ENCODE results near the gene NRL.

Gene NRL

DNA sequence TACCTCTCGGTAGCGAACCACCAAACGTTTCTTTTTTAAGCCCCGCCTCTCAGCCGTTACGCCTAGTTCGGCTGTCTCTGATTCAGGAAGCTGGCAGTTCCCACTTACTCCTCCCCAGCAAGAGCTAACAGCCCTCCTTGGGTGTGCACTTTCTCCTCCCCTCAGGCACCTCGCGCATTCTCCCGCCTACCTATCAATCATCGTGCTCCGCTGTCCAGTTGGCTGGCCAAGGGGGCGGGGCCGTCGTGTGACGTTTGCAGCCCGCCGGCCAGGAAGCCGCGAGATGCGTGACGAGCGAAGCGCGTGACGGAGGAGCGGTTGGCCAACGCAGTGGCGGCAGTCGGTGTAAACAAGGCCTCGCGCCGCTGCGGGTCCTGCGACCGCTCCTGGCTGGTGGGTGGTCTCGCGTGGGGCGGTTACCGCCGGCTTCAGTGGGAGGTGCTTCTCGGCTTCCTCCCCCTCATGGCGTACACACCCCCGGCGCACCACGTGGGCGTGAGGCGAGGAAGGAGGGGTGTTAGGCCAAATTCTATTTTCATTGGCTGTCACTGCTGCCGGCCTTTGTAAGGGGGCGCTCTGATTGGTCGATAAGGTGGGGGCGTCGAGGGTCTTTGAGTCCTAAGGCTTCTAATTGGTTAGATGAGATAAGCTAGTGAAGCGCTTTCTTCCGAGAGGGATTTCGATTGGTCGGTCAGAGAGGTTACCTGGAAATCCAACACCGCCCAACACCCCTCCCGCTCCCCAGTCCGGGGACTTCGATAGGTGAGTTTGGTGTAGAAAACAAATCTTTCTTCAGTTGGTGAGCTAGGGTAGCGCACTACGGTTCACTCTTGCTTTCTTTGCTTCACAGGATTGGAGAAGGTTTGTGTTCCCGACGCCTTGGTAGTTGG lies at the start of gene NRL, which contains the start of gene DCAF11:
TSS of gene NRL (minus strand) at position 418 of the 890 bp plus-strand sequence. CDS start 32,101 bp downstream, outside the sequence.
TSS of gene DCAF11 (plus strand) at position 246 of the 890 bp plus-strand sequence. CDS start 818 bp downstream, outside the sequence.
- peak; percentile 75 for FAIRE-seq

DNA sequence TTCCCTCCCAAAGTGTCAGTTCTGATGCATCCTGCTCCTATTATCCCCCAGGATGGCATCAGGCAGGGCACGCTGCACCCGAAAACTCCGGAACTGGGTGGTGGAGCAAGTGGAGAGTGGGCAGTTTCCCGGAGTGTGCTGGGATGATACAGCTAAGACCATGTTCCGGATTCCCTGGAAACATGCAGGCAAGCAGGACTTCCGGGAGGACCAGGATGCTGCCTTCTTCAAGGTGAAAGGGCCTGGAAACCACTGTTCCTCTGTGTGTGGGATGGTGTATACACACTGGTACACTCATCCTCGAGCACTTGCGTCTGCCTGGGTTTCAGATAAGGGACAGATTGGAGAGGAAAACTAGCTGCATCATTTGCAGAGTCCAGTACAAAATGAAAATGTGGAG lies 47.3 kb upstream of the NRL start:
- no peak for FAIRE-seq

DNA sequence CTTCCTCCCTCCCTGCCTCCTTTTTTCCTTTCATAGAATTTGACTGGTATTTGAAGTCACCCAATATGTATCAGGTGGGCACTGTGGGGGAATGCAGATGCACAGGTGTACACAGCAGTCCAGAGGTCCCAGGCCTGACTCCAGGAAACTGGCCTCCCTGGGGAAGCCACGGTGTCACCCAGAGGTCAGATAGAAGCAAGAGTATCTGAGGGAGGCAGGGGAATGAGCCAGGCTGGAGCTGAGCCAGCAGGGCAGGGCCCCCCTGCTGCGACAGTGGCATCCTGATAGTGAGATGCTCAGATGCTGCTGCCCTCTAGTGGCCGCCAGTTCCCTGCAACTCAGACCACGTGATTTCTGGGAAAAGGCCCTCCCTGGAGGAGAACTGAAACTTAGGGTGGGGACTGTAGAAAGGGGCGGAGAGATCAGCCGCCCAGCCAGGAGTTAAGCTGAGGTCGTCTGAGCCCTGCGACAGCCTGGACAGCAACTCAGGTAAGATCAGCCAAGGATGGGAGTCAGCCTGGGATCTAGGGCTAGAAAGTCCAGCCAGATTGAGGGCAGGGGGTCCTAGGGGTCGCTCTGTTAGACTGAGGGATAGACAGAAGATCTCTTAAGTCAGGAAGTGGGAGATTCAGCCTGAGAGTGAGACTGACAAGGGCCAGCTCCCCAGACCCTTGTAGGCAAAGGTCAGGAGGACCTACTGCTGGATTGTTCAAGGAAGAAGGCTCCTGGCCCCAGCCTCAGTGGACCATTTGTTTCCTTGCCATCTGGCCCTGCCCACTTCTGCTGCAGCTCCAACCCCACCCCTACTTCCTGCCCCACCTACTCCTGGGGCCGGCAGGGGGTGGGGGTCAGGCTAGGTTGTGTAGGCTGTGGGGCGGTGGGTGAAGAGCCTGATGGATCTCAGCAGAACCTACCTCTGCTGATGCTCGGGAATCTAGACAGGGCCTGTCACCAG lies 46.4 kb upstream of the NRL start, which contains the start of gene IRF9:
TSS of gene IRF9 (plus strand) at position 416 of the 955 bp plus-strand sequence. CDS start 880 bp downstream, outside the sequence.
- FAIRE-seq, result no peak

DNA sequence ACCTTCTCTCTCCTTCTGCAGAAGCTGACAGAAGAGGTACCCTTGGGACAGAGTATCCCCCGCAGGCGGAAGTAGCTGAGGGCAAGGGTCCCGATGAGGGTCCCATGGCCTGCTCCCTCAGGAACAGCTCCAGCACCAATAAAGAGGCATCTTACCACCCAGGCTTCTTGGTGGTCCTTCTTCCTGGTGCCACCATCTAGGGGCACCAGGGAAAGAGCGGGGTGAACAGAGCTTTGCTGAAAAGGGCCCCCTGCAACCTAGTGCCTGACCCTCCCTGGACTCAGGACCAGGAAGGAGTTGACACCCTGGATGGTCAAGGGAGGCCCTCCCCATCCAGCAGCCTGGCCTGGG lies 45.7 kb upstream of the NRL start:
- no peak for FAIRE-seq

DNA sequence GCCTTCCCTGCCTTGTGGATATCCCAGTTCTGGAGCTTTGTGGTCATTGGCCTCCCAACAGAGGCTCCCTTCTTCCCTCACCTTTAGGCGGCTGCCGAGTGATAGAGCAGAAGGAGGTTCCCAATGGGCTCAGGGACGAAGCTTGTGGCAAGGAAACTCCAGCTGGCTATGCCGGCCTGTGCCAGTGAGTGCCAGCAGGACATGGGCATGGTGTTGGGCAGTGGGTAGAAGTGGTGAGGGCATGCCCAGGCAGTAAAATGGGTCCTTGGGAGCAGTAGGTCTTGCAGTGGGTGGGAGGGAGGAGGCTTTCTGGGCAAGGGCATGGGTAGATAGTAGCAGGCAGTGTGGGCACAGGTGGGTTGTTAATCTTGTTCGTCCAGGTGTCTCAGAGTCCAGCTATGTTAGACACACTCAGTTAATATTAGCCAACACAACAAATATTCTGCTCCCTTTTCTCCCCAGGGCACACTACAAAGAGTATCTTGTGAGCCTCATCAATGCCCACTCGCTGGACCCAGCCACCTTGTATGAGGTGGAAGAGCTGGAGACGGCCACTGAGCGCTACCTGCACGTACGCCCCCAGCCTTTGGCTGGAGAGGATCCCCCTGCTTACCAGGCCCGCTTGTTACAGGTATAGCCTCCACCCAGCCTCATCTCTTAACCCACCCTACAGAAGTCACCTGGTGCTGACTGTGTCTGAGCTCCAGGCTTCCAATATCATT lies 45.2 kb upstream of the NRL start:
- no peak for FAIRE-seq

DNA sequence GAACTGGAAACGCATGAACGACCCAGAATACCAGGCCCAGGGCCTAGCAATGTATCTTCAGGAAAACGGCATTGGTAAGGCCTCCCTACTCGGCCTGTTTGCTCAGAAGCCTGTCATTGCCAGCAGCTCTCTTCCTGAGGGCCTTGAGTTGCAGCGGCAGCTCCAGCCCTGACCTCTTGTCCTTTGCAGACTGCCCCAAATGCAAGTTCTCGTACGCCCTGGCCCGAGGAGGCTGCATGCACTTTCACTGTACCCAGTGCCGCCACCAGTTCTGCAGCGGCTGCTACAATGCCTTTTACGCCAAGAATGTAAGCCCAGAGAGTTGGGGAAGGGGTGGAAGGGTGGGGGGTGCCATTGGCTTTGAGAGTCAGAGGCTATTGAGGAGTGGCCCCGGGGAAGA lies 42.6 kb upstream of the NRL start:
- FAIRE-seq, result no peak

DNA sequence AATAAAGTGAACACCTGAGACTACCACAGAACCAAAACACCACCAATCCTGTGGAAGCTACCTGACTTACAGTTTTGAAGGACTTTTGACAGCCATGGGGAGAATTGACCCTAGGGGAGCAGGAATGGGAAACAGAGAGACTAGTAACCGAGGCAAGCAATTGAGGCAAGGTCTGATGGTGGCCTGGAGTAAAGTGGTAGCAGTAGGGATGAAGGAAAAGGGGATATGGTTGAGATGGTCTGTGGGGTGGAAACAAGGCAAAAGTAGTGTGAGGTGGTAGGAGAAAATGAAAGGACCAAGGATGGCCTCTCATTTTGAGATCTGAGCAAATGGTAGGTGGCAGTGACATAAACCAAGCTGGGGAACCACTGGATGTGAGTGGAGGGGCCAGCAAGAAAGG lies 42.1 kb upstream of the NRL start:
- no peak for FAIRE-seq

DNA sequence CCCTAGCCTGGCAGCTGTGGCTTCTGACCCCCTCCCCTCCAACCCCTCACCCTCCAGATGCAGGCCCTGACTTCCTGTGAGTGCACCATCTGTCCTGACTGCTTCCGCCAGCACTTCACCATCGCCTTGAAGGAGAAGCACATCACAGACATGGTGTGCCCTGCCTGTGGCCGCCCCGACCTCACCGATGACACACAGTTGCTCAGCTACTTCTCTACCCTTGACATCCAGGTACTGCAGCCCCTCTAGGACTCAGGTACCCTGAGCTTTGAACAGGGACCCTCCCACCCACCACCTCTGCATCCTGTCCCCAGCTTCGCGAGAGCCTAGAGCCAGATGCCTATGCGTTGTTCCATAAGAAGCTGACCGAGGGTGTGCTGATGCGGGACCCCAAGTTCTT lies 40.4 kb upstream of the NRL start:
- FAIRE-seq, result no peak

DNA sequence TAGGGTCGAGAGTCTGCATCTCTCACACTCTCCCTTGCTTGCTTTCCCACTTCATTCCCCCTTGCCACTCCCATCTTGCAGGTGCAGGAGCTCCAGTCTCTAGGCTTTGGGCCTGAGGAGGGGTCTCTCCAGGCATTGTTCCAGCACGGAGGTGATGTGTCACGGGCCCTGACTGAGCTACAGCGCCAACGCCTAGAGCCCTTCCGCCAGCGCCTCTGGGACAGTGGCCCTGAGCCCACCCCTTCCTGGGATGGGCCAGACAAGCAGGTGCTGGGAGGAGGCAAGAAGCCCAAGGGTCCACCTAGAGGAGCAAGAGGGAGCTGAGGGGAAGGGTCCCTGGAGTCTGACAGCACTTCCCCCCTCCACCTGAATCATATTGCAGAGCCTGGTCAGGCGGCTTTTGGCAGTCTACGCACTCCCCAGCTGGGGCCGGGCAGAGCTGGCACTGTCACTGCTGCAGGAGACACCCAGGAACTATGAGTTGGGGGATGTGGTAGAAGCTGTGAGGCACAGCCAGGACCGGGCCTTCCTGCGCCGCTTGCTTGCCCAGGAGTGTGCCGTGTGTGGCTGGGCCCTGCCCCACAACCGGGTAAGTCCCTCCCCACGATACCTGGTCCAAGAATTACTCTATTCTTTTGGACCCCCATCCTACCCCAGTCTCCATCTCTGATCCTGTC lies 36.8 kb upstream of the NRL start:
- no peak for FAIRE-seq

DNA sequence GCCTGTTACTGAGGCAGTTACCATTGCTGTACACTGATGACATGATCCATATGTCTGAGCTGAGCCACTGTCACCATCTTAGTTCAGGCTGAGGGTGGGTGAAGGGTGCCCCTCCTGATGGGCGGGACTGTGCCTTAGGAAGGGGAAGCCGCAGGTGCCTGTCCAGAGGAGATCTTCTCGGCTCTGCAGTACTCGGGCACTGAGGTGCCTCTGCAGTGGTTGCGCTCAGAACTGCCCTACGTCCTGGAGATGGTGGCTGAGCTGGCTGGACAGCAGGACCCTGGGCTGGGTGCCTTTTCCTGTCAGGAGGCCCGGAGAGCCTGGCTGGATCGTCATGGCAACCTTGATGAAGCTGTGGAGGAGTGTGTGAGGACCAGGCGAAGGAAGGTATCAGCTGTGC lies 36.2 kb upstream of the NRL start:
- FAIRE-seq, result no peak

DNA sequence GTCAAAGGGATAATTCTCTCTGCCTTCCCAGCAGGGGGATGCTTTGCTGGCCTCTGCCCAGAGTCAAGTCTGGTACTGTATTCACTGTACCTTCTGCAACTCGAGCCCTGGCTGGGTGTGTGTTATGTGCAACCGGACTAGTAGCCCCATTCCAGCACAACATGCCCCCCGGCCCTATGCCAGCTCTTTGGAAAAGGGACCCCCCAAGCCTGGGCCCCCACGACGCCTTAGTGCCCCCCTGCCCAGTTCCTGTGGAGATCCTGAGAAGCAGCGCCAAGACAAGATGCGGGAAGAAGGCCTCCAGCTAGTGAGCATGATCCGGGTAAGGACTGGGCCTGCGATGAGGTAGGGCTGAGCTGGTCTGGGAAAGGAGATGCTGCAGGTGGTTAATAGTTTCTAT lies 35.8 kb upstream of the NRL start:
- FAIRE-seq, result no peak

DNA sequence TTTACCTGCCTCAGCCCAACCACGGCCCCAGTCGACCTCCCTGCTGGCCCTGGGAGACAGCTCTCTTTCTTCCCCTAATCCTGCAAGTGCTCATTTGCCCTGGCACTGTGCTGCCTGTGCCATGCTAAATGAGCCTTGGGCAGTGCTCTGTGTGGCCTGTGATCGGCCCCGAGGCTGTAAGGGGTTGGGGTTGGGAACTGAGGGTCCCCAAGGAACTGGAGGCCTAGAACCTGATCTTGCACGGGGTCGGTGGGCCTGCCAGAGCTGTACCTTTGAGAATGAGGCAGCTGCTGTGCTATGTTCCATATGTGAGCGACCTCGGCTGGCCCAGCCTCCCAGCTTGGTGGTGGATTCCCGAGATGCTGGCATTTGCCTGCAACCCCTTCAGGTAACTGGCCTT lies 35.3 kb upstream of the NRL start:
- FAIRE-seq, result no peak

DNA sequence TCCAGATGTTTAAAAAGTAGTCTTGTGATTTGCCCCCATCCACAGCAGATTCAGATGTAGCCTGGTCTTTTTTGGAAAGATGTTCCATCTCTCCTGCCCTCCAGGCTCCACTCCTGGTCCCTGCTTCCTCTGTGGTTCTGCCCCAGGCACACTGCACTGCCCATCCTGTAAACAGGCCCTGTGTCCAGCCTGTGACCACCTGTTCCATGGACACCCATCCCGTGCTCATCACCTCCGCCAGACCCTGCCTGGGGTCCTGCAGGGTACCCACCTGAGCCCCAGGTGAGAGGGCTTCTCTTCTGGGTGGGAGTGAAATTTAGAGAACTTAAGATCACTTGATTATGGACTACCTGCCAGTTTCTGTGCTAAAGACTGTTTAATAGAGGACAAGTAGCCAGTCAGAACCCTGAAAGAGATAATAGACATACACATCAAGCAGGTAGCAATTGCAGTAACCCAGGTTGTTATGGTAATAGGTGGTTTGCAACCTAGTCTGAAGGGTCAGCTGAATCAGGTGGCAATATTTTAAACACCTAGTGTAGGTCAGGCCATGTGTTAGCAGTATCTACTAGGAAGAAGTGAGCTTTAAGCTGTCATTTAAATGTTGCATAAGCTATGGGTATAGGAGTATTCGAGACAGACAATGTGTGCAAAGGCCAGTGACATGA lies 34.7 kb upstream of the NRL start:
- FAIRE-seq, result no peak

DNA sequence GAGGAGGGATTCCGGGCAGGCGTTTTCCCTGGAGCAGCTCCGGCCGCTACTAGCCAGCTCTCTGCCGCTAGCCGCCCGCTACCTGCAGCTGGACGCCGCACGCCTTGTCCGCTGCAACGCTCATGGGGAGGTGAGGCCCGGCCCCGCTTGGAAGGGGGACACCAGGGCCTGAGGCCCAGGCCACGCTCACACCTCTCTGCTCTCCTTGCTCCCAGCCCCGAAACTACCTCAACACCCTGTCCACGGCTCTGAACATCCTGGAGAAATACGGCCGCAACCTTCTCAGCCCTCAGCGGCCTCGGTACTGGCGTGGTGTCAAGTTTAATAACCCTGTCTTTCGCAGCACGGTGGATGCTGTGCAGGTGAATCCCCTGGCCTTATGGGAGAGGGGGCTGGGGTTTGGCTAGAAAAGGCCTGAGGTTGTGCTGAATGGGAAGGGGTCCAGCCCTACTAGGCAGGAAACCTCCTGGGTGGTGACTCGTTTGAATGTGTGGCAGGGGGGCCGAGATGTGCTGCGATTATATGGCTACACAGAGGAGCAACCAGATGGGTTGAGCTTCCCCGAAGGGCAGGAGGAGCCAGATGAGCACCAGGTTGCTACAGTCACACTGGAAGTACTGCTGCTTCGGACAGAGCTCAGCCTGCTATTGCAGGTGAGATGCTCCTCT lies 33.1 kb upstream of the NRL start:
- no peak for FAIRE-seq

DNA sequence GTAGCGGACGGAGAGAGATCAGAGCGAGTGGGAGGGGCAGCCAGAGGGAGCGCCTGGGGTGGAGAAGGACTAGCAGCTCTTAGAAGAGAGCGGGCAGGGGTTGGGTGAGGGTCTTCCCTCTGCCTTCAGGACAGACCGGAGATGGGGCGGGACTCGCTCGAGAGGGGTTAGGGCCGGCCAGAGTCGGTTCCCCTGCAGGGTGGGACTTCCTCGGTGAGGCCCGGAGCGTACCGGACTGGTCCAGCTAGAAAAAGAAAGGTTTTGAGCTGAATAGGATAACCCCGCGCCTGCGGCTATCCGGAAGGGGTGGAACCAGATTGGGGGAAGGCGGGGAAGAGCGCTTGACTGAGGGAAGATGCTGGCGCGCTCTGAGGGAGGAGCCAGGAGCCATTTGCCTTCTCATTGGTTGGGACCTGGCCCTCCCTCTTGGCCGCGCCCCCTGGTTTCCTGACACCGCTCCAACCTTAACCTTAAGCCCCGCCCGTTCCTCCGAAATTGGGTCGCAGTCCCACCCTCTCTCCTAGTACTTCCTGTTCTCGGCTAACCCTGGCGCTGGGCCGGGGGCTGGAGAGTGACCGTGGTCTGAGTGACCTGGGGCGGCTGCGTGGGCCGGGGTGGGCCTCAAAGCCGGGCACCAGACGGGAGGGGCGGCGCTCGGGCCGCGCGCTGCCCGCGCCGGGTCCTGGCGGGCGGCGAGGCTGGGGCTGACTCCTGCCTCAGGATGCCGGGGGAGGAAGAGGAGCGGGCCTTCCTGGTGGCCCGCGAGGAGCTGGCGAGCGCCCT lies 32.4 kb upstream of the NRL start, which contains the start of gene RNF31:
TSS of gene RNF31 (plus strand) at position 521 of the 783 bp plus-strand sequence. CDS start at position 722, 201 bp downstream.
- no peak for FAIRE-seq

DNA sequence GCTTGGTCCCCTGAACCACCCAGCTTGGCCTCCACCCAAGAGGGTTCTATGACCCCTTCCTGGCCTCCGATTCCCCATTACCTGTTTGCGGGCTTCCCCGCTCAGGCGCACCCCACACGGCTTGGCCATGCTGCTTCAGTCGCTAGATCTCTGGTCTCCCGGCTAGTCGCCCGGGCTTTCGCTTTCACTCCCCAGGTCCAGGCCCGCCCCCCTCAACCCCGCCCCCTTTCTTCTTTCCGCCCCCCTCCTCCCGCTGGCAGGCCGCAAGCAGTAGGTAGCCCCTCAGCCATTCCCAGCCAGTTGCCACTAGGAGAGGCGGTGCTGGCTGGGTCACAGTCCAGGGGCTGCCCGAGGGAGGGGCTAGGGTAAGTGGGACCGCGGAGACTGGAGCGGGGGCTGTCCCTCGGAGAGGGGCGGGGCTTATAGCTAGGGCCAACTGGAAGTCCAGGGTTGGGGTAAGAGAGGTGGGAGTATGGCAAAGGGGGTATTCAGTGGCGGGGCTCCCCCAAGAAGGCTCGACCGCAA lies 31.8 kb upstream of the NRL start, which contains the start of gene PSME2:
TSS of gene PSME2 (minus strand) at position 158 of the 525 bp plus-strand sequence. CDS start at position 129, 29 bp downstream.
- FAIRE-seq, result no peak

DNA sequence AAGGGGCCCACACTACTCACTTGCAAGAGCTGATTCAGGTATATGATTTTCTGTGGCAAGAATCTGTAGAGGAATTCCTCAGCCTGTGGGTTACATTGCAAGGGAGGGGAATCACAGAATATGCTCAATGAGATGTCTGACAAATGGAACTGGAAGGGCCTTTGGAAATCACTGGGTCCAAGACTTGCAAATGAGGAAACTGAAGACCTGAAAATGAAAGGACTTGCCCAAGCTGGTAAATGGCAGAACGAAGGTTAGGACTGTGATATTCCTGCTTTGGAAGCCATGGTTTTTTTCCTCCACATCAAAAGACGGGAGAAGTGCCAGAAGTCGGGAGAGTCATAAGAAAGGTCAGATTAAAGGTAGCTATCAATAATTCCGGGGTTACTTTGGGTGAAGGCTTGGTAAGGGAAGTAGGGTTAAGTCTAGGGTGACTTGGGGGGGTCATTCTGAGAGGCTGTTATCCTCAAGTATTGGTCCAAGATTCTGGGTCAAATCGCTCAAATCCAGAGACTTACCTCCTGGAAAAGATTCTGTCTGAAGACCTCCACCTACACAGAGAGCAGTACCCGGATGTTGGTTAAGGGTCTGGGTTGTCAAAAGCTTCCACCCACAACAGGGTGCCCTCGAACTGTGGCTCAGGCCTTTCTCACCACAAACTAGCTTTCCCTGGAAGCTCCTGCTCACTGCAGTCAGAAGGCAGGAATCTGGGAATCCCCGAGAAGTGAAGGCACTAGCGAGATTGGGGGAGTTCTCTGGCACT lies 31.1 kb upstream of the NRL start:
- no peak for FAIRE-seq

DNA sequence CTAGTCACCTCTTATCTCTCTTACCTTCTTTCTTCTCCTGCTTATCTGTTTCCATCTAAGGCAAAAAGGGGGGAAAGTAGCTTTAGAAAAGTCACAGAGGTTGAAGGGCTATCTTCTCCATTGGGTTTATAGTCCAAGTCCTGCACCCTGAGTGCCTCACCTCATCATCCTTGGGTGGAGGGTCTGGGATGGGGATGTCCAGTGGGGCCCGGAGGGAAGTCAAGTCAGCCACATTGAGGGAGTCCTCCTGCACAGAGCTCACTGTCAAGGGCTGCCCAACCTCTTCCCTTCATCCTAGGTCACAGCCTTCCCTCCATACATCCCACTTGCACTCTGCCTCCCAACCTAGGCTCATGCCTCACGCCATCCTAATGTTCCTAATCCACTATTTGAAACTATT lies 30.5 kb upstream of the NRL start:
- no peak for FAIRE-seq

DNA sequence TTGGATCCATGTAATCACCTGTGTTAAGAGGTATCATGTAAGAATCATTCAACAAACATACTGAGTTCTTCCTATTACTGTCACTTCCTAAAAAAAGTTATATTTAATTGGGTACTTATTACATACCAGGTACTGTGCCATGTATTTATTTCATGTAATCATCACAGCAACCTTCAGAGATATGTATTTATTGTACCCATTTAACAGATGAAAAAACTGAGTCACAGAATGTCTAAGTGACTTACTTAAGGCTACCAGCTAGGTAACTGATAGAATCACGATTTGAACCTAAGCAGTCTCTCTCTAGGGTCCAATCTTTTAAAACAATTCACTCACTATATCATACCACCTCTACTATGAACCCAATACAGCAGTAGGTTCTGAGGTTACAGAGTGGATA lies 29.7 kb upstream of the NRL start:
- FAIRE-seq, result no peak

Measured in colon (tissue), 2 donors.